Iris pigment epithelial cell (primary cell): ENCODE results near the gene DNAH6.
A peak's percentile ranks its signal among the peaks of the same experiment; 100 is the strongest.
"Not testable (repeated sequence)": the region's sequence is repeated elsewhere in the genome, so short reads cannot be mapped to it uniquely, and the experiment has no call there.

Experiments used
- DNase-seq: peaks from one replicate; pipeline ENCODE4 v3.0.0-alpha.2; 2011; ENCODE audit warnings: low read depth

DNAH6 gene

GRCh38 chr2:84497285-84497684 lies 19.0 kb upstream of the DNAH6 start:
- no peak for DNase-seq

GRCh38 chr2:84498150-84498799 lies 18.0 kb upstream of the DNAH6 start:
- DNase-seq: no peak

- not testable (repeated sequence) for DNase-seq
Observed at GRCh38 chr2:84511024-84511423, 5.3 kb upstream of the DNAH6 start.

- no peak for DNase-seq
Observed at GRCh38 chr2:84515788-84516187, 510 bp upstream of the DNAH6 start.

- no peak for DNase-seq
Observed at GRCh38 chr2:84519332-84519957, 3.1 kb downstream of the DNAH6 start.

GRCh38 chr2:84526562-84526961 lies 10.3 kb downstream of the DNAH6 start:
- DNase-seq: peak; percentile 17

- DNase-seq: peak; percentile 5
Observed at GRCh38 chr2:84527137-84528129, 11.1 kb downstream of the DNAH6 start.

- no peak for DNase-seq
Observed at GRCh38 chr2:84532291-84532690, 16.0 kb downstream of the DNAH6 start.

- no peak for DNase-seq
Observed at GRCh38 chr2:84534225-84534624, 17.9 kb downstream of the DNAH6 start.

GRCh38 chr2:84537251-84537650 lies 21.0 kb downstream of the DNAH6 start:
- no peak for DNase-seq

- no peak for DNase-seq
Observed at GRCh38 chr2:84539729-84540128, 23.4 kb downstream of the DNAH6 start.

- DNase-seq: no peak
Observed at GRCh38 chr2:84545005-84545404, 28.7 kb downstream of the DNAH6 start.

- no peak for DNase-seq
Observed at GRCh38 chr2:84546551-84546950, 30.3 kb downstream of the DNAH6 start.

- DNase-seq: no peak
Observed at GRCh38 chr2:84548303-84548702, 32.0 kb downstream of the DNAH6 start.

GRCh38 chr2:84550916-84551315 lies 34.6 kb downstream of the DNAH6 start:
- DNase-seq: no peak

GRCh38 chr2:84551526-84551925 lies 35.2 kb downstream of the DNAH6 start:
- DNase-seq: not testable (repeated sequence)

- no peak for DNase-seq
Observed at GRCh38 chr2:84556190-84556589, 39.9 kb downstream of the DNAH6 start.

GRCh38 chr2:84559838-84560237 lies 43.5 kb downstream of the DNAH6 start:
- DNase-seq: no peak

GRCh38 chr2:84579661-84580060 lies 63.4 kb downstream of the DNAH6 start:
- DNase-seq: no peak

GRCh38 chr2:84603911-84604310 lies 87.6 kb downstream of the DNAH6 start:
- DNase-seq: no peak

GRCh38 chr2:84613082-84613481 lies 96.8 kb downstream of the DNAH6 start:
- DNase-seq: no peak

- no peak for DNase-seq
Observed at GRCh38 chr2:84619794-84620371, 103.6 kb downstream of the DNAH6 start.
